ENCODE results near the gene PALM. TPM values are rescaled to one million over a fixed set of nuclear protein-coding genes. Genes with fewer than 3 reads are reported as not detected.

The PALM gene
- 7.5 and 9.3 TPM in 2 replicates for total RNA-seq

GRCh38 chr19:708154-709143 lies at the start of gene PALM:
Gene PALM, plus strand, starts transcription at chr19:708935. Its CDS starts 212 bp downstream, at chr19:709147.

DNA sequence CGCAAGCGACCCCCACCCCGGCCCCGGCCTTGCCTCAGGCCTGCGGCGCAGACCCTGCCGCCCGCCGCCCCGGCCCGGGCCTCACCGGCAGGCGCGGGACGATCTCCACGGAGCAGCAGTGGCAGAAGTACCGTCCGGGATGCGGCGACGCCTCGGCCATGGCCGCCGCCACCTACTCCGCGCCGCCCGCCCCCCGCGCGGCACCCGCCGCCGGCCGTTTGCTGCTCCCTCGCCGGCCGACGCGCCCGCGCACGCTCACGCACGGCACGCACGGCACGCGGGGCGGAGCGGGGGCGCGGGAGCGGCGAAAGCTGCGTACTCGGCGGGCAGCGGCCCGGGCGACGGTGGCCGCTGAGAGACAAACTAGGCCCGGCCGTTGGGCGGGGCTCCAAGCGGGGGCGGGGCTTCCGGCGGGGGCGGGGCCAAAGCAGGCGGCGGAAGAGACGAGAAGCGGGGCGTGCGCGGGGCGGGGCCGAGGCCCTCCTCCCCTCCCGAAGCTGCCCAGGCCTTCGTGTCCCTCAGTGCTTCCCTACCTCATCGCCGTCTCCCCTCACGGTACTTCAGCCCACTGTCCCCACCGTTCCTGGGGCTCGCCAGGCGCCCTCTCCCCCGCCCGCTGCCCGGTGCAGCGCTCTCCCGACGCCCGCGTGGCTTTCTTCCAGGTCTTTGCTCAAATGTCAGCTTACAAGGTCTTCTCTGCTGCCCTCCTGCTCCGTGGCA lies 45.6 kb upstream of the PALM start, which contains the start of gene RNF126:
Gene RNF126 (minus strand): TSS at position 253 of the 720 bp plus-strand sequence. CDS start 93 bp downstream, at position 160.

GRCh38 chr19:676339-677105 lies 32.2 kb upstream of the PALM start, which contains the start of gene FSTL3:
Gene FSTL3, plus strand, starts transcription at chr19:676392. Its CDS starts 32 bp downstream, at chr19:676424.

DNA sequence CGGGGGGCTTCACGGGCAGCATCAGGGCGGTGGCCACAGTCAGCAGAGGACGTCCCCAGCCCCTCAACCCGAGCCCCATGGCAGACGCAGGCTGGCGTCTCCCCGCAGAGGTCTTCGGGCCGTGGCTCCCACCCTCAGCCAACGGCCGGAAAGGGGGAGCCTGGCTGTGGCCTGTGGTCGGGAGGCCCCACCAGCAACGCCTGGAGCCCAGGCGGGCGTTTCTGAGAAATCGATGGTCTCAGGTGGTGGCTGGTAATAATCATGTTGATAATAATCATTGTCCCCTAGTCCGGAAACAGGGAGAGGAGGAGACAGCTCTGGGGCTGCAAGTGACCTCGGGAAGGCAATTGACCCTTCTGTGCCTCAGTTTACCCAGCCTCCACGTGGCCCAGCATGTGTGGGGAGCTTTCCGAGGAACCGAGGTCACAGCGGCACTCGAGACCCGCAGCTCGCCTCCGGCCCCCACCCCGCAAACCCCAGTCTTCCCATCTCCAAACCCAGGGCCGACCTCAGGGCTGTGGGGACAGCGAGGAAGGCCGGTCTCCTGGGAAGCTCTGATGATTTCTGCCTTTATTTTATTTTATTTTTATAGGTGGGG lies 13.3 kb upstream of the PALM start, which contains the start of gene PRSS57:
Gene PRSS57 (minus strand): TSS at position 101 of the 598 bp plus-strand sequence. CDS start 22 bp downstream, at position 79.

GRCh38 chr19:750640-751423 lies 42.1 kb downstream of the PALM start, which contains the start of gene MISP:
Gene MISP, plus strand, starts transcription at chr19:751112. Its CDS starts 5,835 bp downstream, at chr19:756947.

DNA sequence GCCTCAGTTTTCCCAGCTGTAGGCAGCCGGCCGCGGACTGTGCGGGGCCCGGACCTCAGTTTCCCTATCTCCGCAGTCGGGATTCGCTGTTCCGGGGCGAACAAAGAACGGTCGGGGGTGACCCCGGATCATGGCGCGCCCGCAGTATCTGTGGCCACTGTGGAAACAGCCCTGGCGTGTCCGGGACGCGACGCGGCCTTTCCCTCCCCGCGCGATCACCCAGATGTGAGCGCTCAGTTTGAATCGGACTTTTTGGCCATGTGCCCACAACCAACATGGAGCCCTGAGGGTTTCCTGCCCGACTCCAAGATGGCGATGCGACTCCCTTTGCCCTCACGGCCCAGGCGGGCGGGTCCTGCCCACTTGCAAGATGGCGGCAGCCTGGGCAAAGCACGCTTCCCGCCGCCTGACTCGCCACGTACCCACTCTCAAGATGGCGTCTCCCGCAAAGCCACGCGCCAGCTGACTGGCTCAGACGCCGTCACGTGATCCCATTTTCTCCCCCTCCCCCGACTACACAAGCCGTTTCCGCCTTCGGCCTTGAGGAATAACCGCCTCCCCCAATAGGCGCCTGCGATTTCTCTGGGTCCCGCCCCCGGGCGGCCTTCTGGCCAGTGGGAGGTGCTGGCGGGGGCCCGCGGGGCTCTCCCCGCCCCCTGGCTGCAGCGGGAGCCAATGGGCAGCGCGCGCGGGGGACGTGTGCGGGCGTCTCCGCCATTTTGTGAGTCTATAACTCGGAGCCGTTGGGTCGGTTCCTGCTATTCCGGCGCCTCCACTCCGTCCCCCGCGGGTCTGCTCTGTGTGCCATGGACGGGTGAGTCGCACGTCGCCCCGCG lies 88.2 kb downstream of the PALM start, which contains the start of gene PTBP1:
Gene PTBP1 (plus strand): TSS at position 761 of the 836 bp plus-strand sequence. CDS start 46 bp downstream, at position 807.

Other genes starting within 250 kb of the PALM start
- gene SHC2, start 247.9 kb upstream of the PALM start, total RNA-seq: 0.39 and 1.4 TPM in 2 replicates
- 0.11 and 0.13 TPM in 2 replicates for gene MADCAM1, start 212.4 kb upstream of the PALM start, total RNA-seq
- gene TPGS1, start 201.4 kb upstream of the PALM start, total RNA-seq: 25.5 and 29.0 TPM in 2 replicates
- gene CDC34, start 177.2 kb upstream of the PALM start, total RNA-seq: 27.1 and 28.5 TPM in 2 replicates
- not detected in 2 replicates for gene GZMM, start 164.9 kb upstream of the PALM start, total RNA-seq
- gene BSG, start 136.3 kb upstream of the PALM start, total RNA-seq: 245 and 254 TPM in 2 replicates
- 0.76 and 0.91 TPM in 2 replicates for gene HCN2, start 119.1 kb upstream of the PALM start, total RNA-seq
- gene POLRMT, start 75.4 kb upstream of the PALM start, total RNA-seq: 15.9 and 18.4 TPM in 2 replicates
- not detected in 2 replicates for gene FGF22, start 69.1 kb upstream of the PALM start, total RNA-seq
- 17.9 and 21.6 TPM in 2 replicates for gene RNF126, start 45.7 kb upstream of the PALM start, total RNA-seq
- 15.9 and 33.2 TPM in 2 replicates for gene FSTL3, start 32.5 kb upstream of the PALM start, total RNA-seq
- gene PRSS57, start 13.5 kb upstream of the PALM start, total RNA-seq: not detected in 2 replicates
- 0.22 and 0.26 TPM in 2 replicates for gene MISP, start 42.2 kb downstream of the PALM start, total RNA-seq
- gene PTBP1, start 88.5 kb downstream of the PALM start, total RNA-seq: 92.3 and 113 TPM in 2 replicates
- 0.39 and 0.76 TPM in 2 replicates for gene PLPPR3, start 113.0 kb downstream of the PALM start, total RNA-seq
- not detected in 2 replicates for gene AZU1, start 118.9 kb downstream of the PALM start, total RNA-seq
- gene PRTN3, start 132.1 kb downstream of the PALM start, total RNA-seq: not detected in 2 replicates
- 0.43 and 1.0 TPM in 2 replicates for gene ELANE, start 143.4 kb downstream of the PALM start, total RNA-seq
- 1.9 and 2.1 TPM in 2 replicates for gene CFD, start 150.7 kb downstream of the PALM start, total RNA-seq
- 16.5 and 20.4 TPM in 2 replicates for gene MED16, start 184.3 kb downstream of the PALM start, total RNA-seq
- not detected in 2 replicates for gene RNU6-9, start 184.5 kb downstream of the PALM start, total RNA-seq
- gene R3HDM4, start 204.3 kb downstream of the PALM start, total RNA-seq: 28.9 and 34.1 TPM in 2 replicates
- 0.13 TPM in 1 of 2 replicates, not detected in the other for gene KISS1R, start 208.4 kb downstream of the PALM start, total RNA-seq
- 5.6 and 7.1 TPM in 2 replicates for gene ARID3A, start 217.1 kb downstream of the PALM start, total RNA-seq